ENCODE data around the gene MRPL41. TPM values are rescaled to one million over a fixed set of nuclear protein-coding genes. Genes with fewer than 3 reads are reported as not detected.
"Not testable (repeated sequence)": the region's sequence is repeated elsewhere in the genome, so short reads cannot be mapped to it uniquely, and the experiment has no call there.

MRPL41 gene
- total RNA-seq, 2 experiments from 2014 or later = 54.6 to 54.9 TPM

GRCh38 chr9:137536594-137537131 is 15.0 kb upstream of the MRPL41 start:
- Mint-ChIP-seq H3K27ac (peak overlapping the region; percentile 86), H3K36me3 (peaks cover 19% of the 10 kb centered on the region)

GRCh38 chr9:137538058-137538457 is 13.6 kb upstream of the MRPL41 start:
- no peak overlapping the region for H3K27ac Mint-ChIP-seq
- H3K36me3 Mint-ChIP-seq = peaks cover 19% of the 10 kb centered on the region
- no peaks in the 10 kb centered on the region for H3K27me3 Mint-ChIP-seq
- no peak overlapping the region for H3K4me3 Mint-ChIP-seq
- peaks cover 13% of the 10 kb centered on the region for H3K9me3 Mint-ChIP-seq
- no peak for DNase-seq
- H3K4me1 Mint-ChIP-seq = peaks cover 22% of the 10 kb centered on the region

More at GRCh38 chr9:137536594-137537131, 15.0 kb upstream of the MRPL41 start:
- DNase-seq, H3K4me3 Mint-ChIP-seq, H3K27me3 Mint-ChIP-seq: not testable (repeated sequence)
- Mint-ChIP-seq H3K4me1 (peaks cover 22% of the 10 kb centered on the region), H3K9me3 (peaks cover 13% of the 10 kb centered on the region)

GRCh38 chr9:137540536-137540935 is 11.1 kb upstream of the MRPL41 start:
- peaks cover 12% of the 10 kb centered on the region for H3K4me1 Mint-ChIP-seq

GRCh38 chr9:137542486-137542885 is 9.2 kb upstream of the MRPL41 start:
- H3K27ac Mint-ChIP-seq = no peak overlapping the region
- H3K4me3 Mint-ChIP-seq = no peak overlapping the region
- H3K9me3 Mint-ChIP-seq = no peaks in the 10 kb centered on the region
- no peaks in the 10 kb centered on the region for H3K4me1 Mint-ChIP-seq
- no peaks in the 10 kb centered on the region for H3K27me3 Mint-ChIP-seq
- DNase-seq = no peak
- no peaks in the 10 kb centered on the region for H3K36me3 Mint-ChIP-seq

More at GRCh38 chr9:137540536-137540935, 11.1 kb upstream of the MRPL41 start:
- Mint-ChIP-seq H3K27me3 (no peaks in the 10 kb centered on the region), H3K4me3 (no peak overlapping the region), H3K36me3 (peaks cover 12% of the 10 kb centered on the region), H3K9me3 (peaks cover 10% of the 10 kb centered on the region), H3K27ac (no peak overlapping the region)
- DNase-seq = no peak

GRCh38 chr9:137543237-137543963 is 8.3 kb upstream of the MRPL41 start:
- Mint-ChIP-seq H3K27me3 (no peaks in the 10 kb centered on the region), H3K27ac (no peak overlapping the region), H3K9me3 (no peaks in the 10 kb centered on the region), H3K4me3 (no peak overlapping the region), H3K4me1 (no peaks in the 10 kb centered on the region), H3K36me3 (no peaks in the 10 kb centered on the region)
- no peak for DNase-seq

- H3K27ac Mint-ChIP-seq = no peak overlapping the region
- H3K27me3 Mint-ChIP-seq = no peaks in the 10 kb centered on the region
- no peaks in the 10 kb centered on the region for H3K9me3 Mint-ChIP-seq
- no peak for DNase-seq
- H3K36me3 Mint-ChIP-seq = no peaks in the 10 kb centered on the region
- H3K4me1 Mint-ChIP-seq = no peaks in the 10 kb centered on the region
- no peak overlapping the region for H3K4me3 Mint-ChIP-seq
These were observed 7.4 kb upstream of the MRPL41 start for GRCh38 chr9:137544176-137544760.

- peaks cover 5% of the 10 kb centered on the region for H3K4me1 Mint-ChIP-seq
- H3K9me3 Mint-ChIP-seq = no peaks in the 10 kb centered on the region
- no peak overlapping the region for H3K27ac Mint-ChIP-seq
- no peak for DNase-seq
- no peak overlapping the region for H3K4me3 Mint-ChIP-seq
- no peaks in the 10 kb centered on the region for H3K36me3 Mint-ChIP-seq
- H3K27me3 Mint-ChIP-seq = no peaks in the 10 kb centered on the region
These were observed 6.6 kb upstream of the MRPL41 start for GRCh38 chr9:137545123-137545522.

GRCh38 chr9:137547687-137548543 is 3.8 kb upstream of the MRPL41 start:
- H3K27me3 Mint-ChIP-seq = no peaks in the 10 kb centered on the region
- H3K4me1 Mint-ChIP-seq = peaks cover 14% of the 10 kb centered on the region
- no peaks in the 10 kb centered on the region for H3K9me3 Mint-ChIP-seq
- H3K36me3 Mint-ChIP-seq = peaks cover 7% of the 10 kb centered on the region
- H3K4me3 Mint-ChIP-seq = no peak overlapping the region
- no peak for DNase-seq
- no peak overlapping the region for H3K27ac Mint-ChIP-seq

- Mint-ChIP-seq H3K36me3 (peaks cover 10% of the 10 kb centered on the region), H3K4me3 (peak within 1 kb of the TSS; percentile 80), H3K9me3 (no peaks in the 10 kb centered on the region), H3K4me1 (peaks cover 18% of the 10 kb centered on the region), H3K27ac (peak within 1 kb of the TSS; percentile 54), H3K27me3 (no peaks in the 10 kb centered on the region)
- peak; percentile 45 for DNase-seq
These were observed 1.5 kb upstream of the MRPL41 start, which contains the start of gene PNPLA7 for GRCh38 chr9:137550231-137550621. PNPLA7 (minus strand) TSS chr9:137550402; CDS start chr9:137550197, 205 bp downstream.

- H3K9me3 Mint-ChIP-seq, DNase-seq, H3K27me3 Mint-ChIP-seq: not testable (repeated sequence)
- H3K27ac Mint-ChIP-seq = peak overlapping the region; percentile 38
- H3K36me3 Mint-ChIP-seq = peaks cover 11% of the 10 kb centered on the region
- peaks cover 18% of the 10 kb centered on the region for H3K4me1 Mint-ChIP-seq
- H3K4me3 Mint-ChIP-seq = peak overlapping the region; percentile 68
These were observed 768 bp upstream of the MRPL41 start for GRCh38 chr9:137550958-137551263.

- Mint-ChIP-seq H3K27me3 (no peaks in the 10 kb centered on the region), H3K4me3 (peak overlapping the region; percentile 88), H3K36me3 (peaks cover 11% of the 10 kb centered on the region), H3K9me3 (no peaks in the 10 kb centered on the region), H3K27ac (peak overlapping the region; percentile 72), H3K4me1 (peaks cover 18% of the 10 kb centered on the region)
- no peak for DNase-seq
These were observed 516 bp downstream of the MRPL41 start for GRCh38 chr9:137552022-137552768.

- not testable (repeated sequence) for H3K4me3 Mint-ChIP-seq, H3K27me3 Mint-ChIP-seq, DNase-seq, H3K9me3 Mint-ChIP-seq
- Mint-ChIP-seq H3K4me1 (peaks cover 18% of the 10 kb centered on the region), H3K36me3 (peaks cover 11% of the 10 kb centered on the region), H3K27ac (peak overlapping the region; percentile 48)
These were observed 2.0 kb downstream of the MRPL41 start for GRCh38 chr9:137553654-137554053.

GRCh38 chr9:137554349-137554748 is 2.7 kb downstream of the MRPL41 start:
- Mint-ChIP-seq H3K27me3 (no peaks in the 10 kb centered on the region), H3K4me3 (no peak overlapping the region), H3K36me3 (peaks cover 11% of the 10 kb centered on the region), H3K4me1 (peaks cover 18% of the 10 kb centered on the region), H3K27ac (no peak overlapping the region), H3K9me3 (no peaks in the 10 kb centered on the region)
- DNase-seq = no peak

GRCh38 chr9:137555179-137555578 is 3.5 kb downstream of the MRPL41 start:
- Mint-ChIP-seq H3K27me3 (no peaks in the 10 kb centered on the region), H3K36me3 (peaks cover 18% of the 10 kb centered on the region), H3K9me3 (no peaks in the 10 kb centered on the region), H3K27ac (peak overlapping the region; percentile 57), H3K4me1 (peaks cover 13% of the 10 kb centered on the region), H3K4me3 (no peak overlapping the region)
- DNase-seq = no peak

All from activated naive CD8-positive, alpha-beta T cell treated with anti-CD3 and anti-CD28 coated beads for 36 hours (primary cell).